Activated CD4-positive, alpha-beta T cell treated with anti-CD3 and anti-CD28 coated beads, Interleukin-2, Interleukin-6, amounts not matched to agents 100 ng/mL and 50 ng/mL, durations not matched to agents 16 hours and 8 hours (primary cell): ENCODE data around the gene ESYT2.

Source experiments
- DNase-seq: peaks from one replicate; pipeline ENCODE4 v3.0.0-alpha.2; 2020

ESYT2 gene

GRCh38 chr7:158740657-158741293 lies 88.5 kb downstream of the ESYT2 start:
- no peak for DNase-seq

- no peak for DNase-seq
Measured at GRCh38 chr7:158740013-158740656, 89.2 kb downstream of the ESYT2 start.

- no peak for DNase-seq
Measured at GRCh38 chr7:158738841-158739240, 90.5 kb downstream of the ESYT2 start.

- no peak for DNase-seq
Measured at GRCh38 chr7:158737064-158737695, 92.1 kb downstream of the ESYT2 start.

GRCh38 chr7:158735935-158736334 lies 93.4 kb downstream of the ESYT2 start:
- DNase-seq = no peak

- no peak for DNase-seq
Measured at GRCh38 chr7:158734861-158735260, 94.4 kb downstream of the ESYT2 start.

GRCh38 chr7:158733775-158734494 lies 95.4 kb downstream of the ESYT2 start:
- DNase-seq = no peak

- DNase-seq = no peak
Measured at GRCh38 chr7:158733220-158733519, 96.1 kb downstream of the ESYT2 start.

GRCh38 chr7:158732494-158733219 lies 96.7 kb downstream of the ESYT2 start:
- DNase-seq = no peak

- no peak for DNase-seq
Measured at GRCh38 chr7:158731761-158732160, 97.5 kb downstream of the ESYT2 start.

- DNase-seq = no peak
Measured at GRCh38 chr7:158730383-158731346, 98.6 kb downstream of the ESYT2 start.

GRCh38 chr7:158729646-158730382 lies 99.5 kb downstream of the ESYT2 start:
- no peak for DNase-seq

- DNase-seq = no peak
Measured at GRCh38 chr7:158728911-158729645, 100.2 kb downstream of the ESYT2 start.

- no peak for DNase-seq
Measured at GRCh38 chr7:158727690-158728089, 101.6 kb downstream of the ESYT2 start.

GRCh38 chr7:158726277-158726807 lies 103.0 kb downstream of the ESYT2 start:
- DNase-seq = no peak

GRCh38 chr7:158725506-158725800 lies 103.9 kb downstream of the ESYT2 start:
- DNase-seq = no peak

GRCh38 chr7:158724658-158725505 lies 104.4 kb downstream of the ESYT2 start:
- no peak for DNase-seq

GRCh38 chr7:158723714-158724385 lies 105.5 kb downstream of the ESYT2 start:
- DNase-seq = no peak

- DNase-seq = no peak
Measured at GRCh38 chr7:158723266-158723665, 106.0 kb downstream of the ESYT2 start.
